ENCODE results near the gene FGF8. TPM values are rescaled to one million over a fixed set of nuclear protein-coding genes. Genes with fewer than 3 reads are reported as not detected.

The FGF8 gene
- not detected for total RNA-seq

- WGBS, 2 donors, result 2 to 4% methylated on average over 24 to 45 of the region's 98 CpGs
- Histone ChIP-seq H3K27me3 (peaks cover 0 to 91% of the 10 kb centered on the region in 2 donors), H3K36me3 (no peaks in the 10 kb centered on the region), H3K9me3 (no peaks in the 10 kb centered on the region), H3K4me1 (peaks cover 0 to 52% (median 23%) of the 10 kb centered on the region in 4 donors), H3K4me3 (peak within 1 kb of the TSS in 1 of 4 donors; percentile 26), H3K27ac (no peak within 1 kb of the TSS)
- no peak for DNase-seq (ENCODE audit: low spot score in 2 of 2)
- TF ChIP-seq CTCF (IDR thresholded peaks at IDR 0.05) (no peak), POLR2A (IDR thresholded peaks at IDR 0.05) (no peak), EP300 (IDR thresholded peaks at IDR 0.05) (no peak)
Measured at GRCh38 chr10:101775273-101776160, at the start of gene FGF8. FGF8 (minus strand) TSS chr10:101776114; CDS start chr10:101775900, 214 bp downstream.

- Histone ChIP-seq H3K36me3 (no peaks in the 10 kb centered on the region), H3K27me3 (no peaks in the 10 kb centered on the region), H3K4me1 (peaks cover 0 to 12% (median 1%) of the 10 kb centered on the region in 4 donors), H3K27ac (no peak overlapping the region), H3K4me3 (no peak overlapping the region), H3K9me3 (no peaks in the 10 kb centered on the region)
- DNase-seq (ENCODE audit: low spot score in 2 of 2), result no peak
- no peak for TF ChIP-seq POLR2A (IDR thresholded peaks at IDR 0.05)
- TF ChIP-seq CTCF (IDR thresholded peaks at IDR 0.05), result no peak
- no peak for TF ChIP-seq EP300 (IDR thresholded peaks at IDR 0.05)
- 79 to 86% methylated on average over 2 of the region's 2 CpGs for WGBS, 2 donors
Measured at GRCh38 chr10:101824736-101825135, 48.8 kb upstream of the FGF8 start.

GRCh38 chr10:101818872-101819633 lies 43.1 kb upstream of the FGF8 start:
- Histone ChIP-seq H3K9me3 (no peaks in the 10 kb centered on the region), H3K4me3 (peak overlapping the region; percentile 11 to 100 (median 97)), H3K4me1 (peaks cover 0 to 27% (median 18%) of the 10 kb centered on the region in 4 donors), H3K27ac (peak overlapping the region; percentile 93 to 96 (median 95)), H3K36me3 (no peaks in the 10 kb centered on the region), H3K27me3 (no peaks in the 10 kb centered on the region)
- TF ChIP-seq CTCF (IDR thresholded peaks at IDR 0.05) (no peak), POLR2A (IDR thresholded peaks at IDR 0.05) (no peak), EP300 (IDR thresholded peaks at IDR 0.05) (no peak)
- WGBS, 2 donors, result 19 to 26% methylated on average over 14 of the region's 14 CpGs
- DNase-seq (ENCODE audit: low spot score in 2 of 2), result no peak

GRCh38 chr10:101818119-101818871 lies 42.4 kb upstream of the FGF8 start, which contains the start of gene OGA:
OGA (minus strand) TSS chr10:101818444; CDS start chr10:101818022, 422 bp downstream.
- DNase-seq (ENCODE audit: low spot score in 2 of 2), result peak; percentile 94
- Histone ChIP-seq H3K4me1 (peaks cover 0 to 34% (median 24%) of the 10 kb centered on the region in 4 donors), H3K9me3 (no peaks in the 10 kb centered on the region), H3K4me3 (peak within 1 kb of the TSS; percentile 81 to 100 (median 97)), H3K27me3 (no peaks in the 10 kb centered on the region), H3K27ac (peak within 1 kb of the TSS; percentile 93 to 96 (median 95)), H3K36me3 (no peaks in the 10 kb centered on the region)
- TF ChIP-seq CTCF (IDR thresholded peaks at IDR 0.05), result peak in 1 of 5 experiments; percentile 66
- peak; percentile 94 to 100 for TF ChIP-seq EP300 (IDR thresholded peaks at IDR 0.05)
- peak; percentile 99 for TF ChIP-seq POLR2A (IDR thresholded peaks at IDR 0.05)
- WGBS, 2 donors, result 0% methylated on average over 42 to 47 of the region's 47 CpGs

Data from tibial nerve (tissue), 4 donors.